Measurements from ENCODE around the gene MYO18A.
"Not testable (repeated sequence)": the region's sequence is repeated elsewhere in the genome, so short reads cannot be mapped to it uniquely, and the experiment has no call there.

The MYO18A gene

GRCh38 chr17:29180034-29180787, at the start of gene MYO18A:
TSS of gene MYO18A (minus strand) at chr17:29180398. CDS start at chr17:29166940, 13,458 bp downstream.
- Mint-ChIP-seq H3K27me3 (no peaks in the 10 kb centered on the region), H3K27ac (no peak within 1 kb of the TSS), H3K4me3 (peak within 1 kb of the TSS; percentile 53), H3K36me3 (ENCODE audit: low read depth) (no peaks in the 10 kb centered on the region), H3K9me3 (no peaks in the 10 kb centered on the region), H3K4me1 (ENCODE audit: low read depth) (peaks cover 38% of the 10 kb centered on the region)
- peak; percentile 91 for DNase-seq

- Mint-ChIP-seq H3K4me1 (ENCODE audit: low read depth) (peaks cover 6% of the 10 kb centered on the region), H3K36me3 (ENCODE audit: low read depth) (no peaks in the 10 kb centered on the region), H3K27ac (no peak overlapping the region), H3K4me3 (no peak overlapping the region), H3K9me3 (no peaks in the 10 kb centered on the region), H3K27me3 (no peaks in the 10 kb centered on the region)
- no peak for DNase-seq
These were observed 45.2 kb upstream of the MYO18A start for GRCh38 chr17:29225396-29225795.

- not testable (repeated sequence) for H3K27me3 Mint-ChIP-seq; H3K4me3 Mint-ChIP-seq; H3K27ac Mint-ChIP-seq; DNase-seq; H3K9me3 Mint-ChIP-seq; H3K36me3 Mint-ChIP-seq (ENCODE audit: low read depth)
- peaks cover 12% of the 10 kb centered on the region for H3K4me1 Mint-ChIP-seq (ENCODE audit: low read depth)
These were observed 41.1 kb upstream of the MYO18A start for GRCh38 chr17:29221338-29221737.

- Mint-ChIP-seq H3K27me3 (no peaks in the 10 kb centered on the region), H3K4me1 (ENCODE audit: low read depth) (peaks cover 8% of the 10 kb centered on the region), H3K27ac (no peak overlapping the region), H3K4me3 (no peak overlapping the region), H3K9me3 (no peaks in the 10 kb centered on the region), H3K36me3 (ENCODE audit: low read depth) (no peaks in the 10 kb centered on the region)
- peak; percentile 75 for DNase-seq
These were observed 39.3 kb upstream of the MYO18A start for GRCh38 chr17:29219378-29220047.

- H3K4me3 Mint-ChIP-seq = no peak overlapping the region
- DNase-seq = no peak
- peaks cover 8% of the 10 kb centered on the region for H3K4me1 Mint-ChIP-seq (ENCODE audit: low read depth)
- H3K27me3 Mint-ChIP-seq = no peaks in the 10 kb centered on the region
- no peaks in the 10 kb centered on the region for H3K36me3 Mint-ChIP-seq (ENCODE audit: low read depth)
- no peaks in the 10 kb centered on the region for H3K9me3 Mint-ChIP-seq
- no peak overlapping the region for H3K27ac Mint-ChIP-seq
These were observed 36.7 kb upstream of the MYO18A start for GRCh38 chr17:29216856-29217255.

- H3K4me1 Mint-ChIP-seq (ENCODE audit: low read depth) = peaks cover 8% of the 10 kb centered on the region
- H3K27ac Mint-ChIP-seq = no peak overlapping the region
- H3K36me3 Mint-ChIP-seq (ENCODE audit: low read depth) = no peaks in the 10 kb centered on the region
- H3K9me3 Mint-ChIP-seq = no peaks in the 10 kb centered on the region
- H3K27me3 Mint-ChIP-seq = no peaks in the 10 kb centered on the region
- no peak for DNase-seq
- H3K4me3 Mint-ChIP-seq = no peak overlapping the region
These were observed 36.0 kb upstream of the MYO18A start for GRCh38 chr17:29216181-29216580.

GRCh38 chr17:29215717-29216116, 35.5 kb upstream of the MYO18A start:
- Mint-ChIP-seq H3K9me3 (no peaks in the 10 kb centered on the region), H3K4me3 (no peak overlapping the region), H3K36me3 (ENCODE audit: low read depth) (no peaks in the 10 kb centered on the region), H3K27me3 (no peaks in the 10 kb centered on the region), H3K27ac (no peak overlapping the region), H3K4me1 (ENCODE audit: low read depth) (peaks cover 8% of the 10 kb centered on the region)
- DNase-seq = no peak

GRCh38 chr17:29215174-29215573, 35.0 kb upstream of the MYO18A start:
- Mint-ChIP-seq H3K27ac (no peak overlapping the region), H3K27me3 (no peaks in the 10 kb centered on the region), H3K4me1 (ENCODE audit: low read depth) (peaks cover 8% of the 10 kb centered on the region), H3K9me3 (no peaks in the 10 kb centered on the region), H3K4me3 (no peak overlapping the region), H3K36me3 (ENCODE audit: low read depth) (no peaks in the 10 kb centered on the region)
- no peak for DNase-seq

GRCh38 chr17:29214215-29215146, 34.3 kb upstream of the MYO18A start:
- DNase-seq = no peak
- Mint-ChIP-seq H3K9me3 (no peaks in the 10 kb centered on the region), H3K4me1 (ENCODE audit: low read depth) (peaks cover 5% of the 10 kb centered on the region), H3K36me3 (ENCODE audit: low read depth) (no peaks in the 10 kb centered on the region), H3K27me3 (no peaks in the 10 kb centered on the region), H3K27ac (no peak overlapping the region), H3K4me3 (no peak overlapping the region)

- no peak overlapping the region for H3K27ac Mint-ChIP-seq
- no peaks in the 10 kb centered on the region for H3K9me3 Mint-ChIP-seq
- DNase-seq = no peak
- H3K4me1 Mint-ChIP-seq (ENCODE audit: low read depth) = no peaks in the 10 kb centered on the region
- H3K36me3 Mint-ChIP-seq (ENCODE audit: low read depth) = no peaks in the 10 kb centered on the region
- no peak overlapping the region for H3K4me3 Mint-ChIP-seq
- no peaks in the 10 kb centered on the region for H3K27me3 Mint-ChIP-seq
These were observed 32.5 kb upstream of the MYO18A start for GRCh38 chr17:29212681-29213121.

GRCh38 chr17:29212094-29212631, 32.0 kb upstream of the MYO18A start:
- no peaks in the 10 kb centered on the region for H3K27me3 Mint-ChIP-seq
- no peak overlapping the region for H3K27ac Mint-ChIP-seq
- no peak overlapping the region for H3K4me3 Mint-ChIP-seq
- H3K4me1 Mint-ChIP-seq (ENCODE audit: low read depth) = no peaks in the 10 kb centered on the region
- no peaks in the 10 kb centered on the region for H3K9me3 Mint-ChIP-seq
- no peak for DNase-seq
- no peaks in the 10 kb centered on the region for H3K36me3 Mint-ChIP-seq (ENCODE audit: low read depth)

GRCh38 chr17:29210879-29211278, 30.7 kb upstream of the MYO18A start:
- DNase-seq = no peak
- H3K36me3 Mint-ChIP-seq (ENCODE audit: low read depth) = no peaks in the 10 kb centered on the region

GRCh38 chr17:29209073-29209472, 28.9 kb upstream of the MYO18A start:
- Mint-ChIP-seq H3K36me3 (ENCODE audit: low read depth) (no peaks in the 10 kb centered on the region), H3K27ac (no peak overlapping the region), H3K27me3 (peaks cover 5% of the 10 kb centered on the region), H3K9me3 (no peaks in the 10 kb centered on the region), H3K4me3 (no peak overlapping the region), H3K4me1 (ENCODE audit: low read depth) (no peaks in the 10 kb centered on the region)
- no peak for DNase-seq

More at GRCh38 chr17:29210879-29211278, 30.7 kb upstream of the MYO18A start:
- no peak overlapping the region for H3K27ac Mint-ChIP-seq
- H3K4me3 Mint-ChIP-seq = no peak overlapping the region
- no peaks in the 10 kb centered on the region for H3K27me3 Mint-ChIP-seq
- no peaks in the 10 kb centered on the region for H3K4me1 Mint-ChIP-seq (ENCODE audit: low read depth)
- no peaks in the 10 kb centered on the region for H3K9me3 Mint-ChIP-seq

GRCh38 chr17:29207975-29208374, 27.8 kb upstream of the MYO18A start:
- Mint-ChIP-seq H3K4me1 (ENCODE audit: low read depth) (no peaks in the 10 kb centered on the region), H3K36me3 (ENCODE audit: low read depth) (no peaks in the 10 kb centered on the region)

More at GRCh38 chr17:29207975-29208374, 27.8 kb upstream of the MYO18A start:
- no peaks in the 10 kb centered on the region for H3K9me3 Mint-ChIP-seq
- H3K27ac Mint-ChIP-seq = no peak overlapping the region
- H3K4me3 Mint-ChIP-seq = no peak overlapping the region
- peaks cover 5% of the 10 kb centered on the region for H3K27me3 Mint-ChIP-seq
- no peak for DNase-seq

Measured in activated T-cell treated with anti-CD3 and anti-CD28 coated beads, Interleukin-2, amount 50 U/mL, for 24 hours (primary cell).